ENCODE data around the gene GNAL. TPM values are rescaled to one million over a fixed set of nuclear protein-coding genes. Genes with fewer than 3 reads are reported as not detected.

The GNAL gene
- total and polyA plus RNA-seq, 7 donors: 0.90 to 30.8 (median 5.5) TPM

- DNase-seq (no peak), ATAC-seq (no peak)
- Histone ChIP-seq H3K9me3 (no peaks in the 10 kb centered on the region), H3K4me3 (no peak overlapping the region), H3K27ac (no peak overlapping the region), H3K27me3 (ENCODE audit: insufficient read depth in 3 of 3, low read length in 2 of 3) (peaks cover 0 to 18% (median 2%) of the 10 kb centered on the region in 3 donors), H3K36me3 (ENCODE audit: insufficient read depth in 1 of 2, low read depth in 1 of 2) (no peaks in the 10 kb centered on the region), H3K4me1 (no peaks in the 10 kb centered on the region)
- intact Hi-C loops (cut with DNase I): no loop called here
- 67 to 72% (median 71%) methylated on average over 10 of the region's 10 CpGs for WGBS, 3 donors
- no peak for TF ChIP-seq CTCF (IDR thresholded peaks at IDR 0.05)
These were observed 19.2 kb upstream of the GNAL start for GRCh38 chr18:11669948-11670275.

DNA sequence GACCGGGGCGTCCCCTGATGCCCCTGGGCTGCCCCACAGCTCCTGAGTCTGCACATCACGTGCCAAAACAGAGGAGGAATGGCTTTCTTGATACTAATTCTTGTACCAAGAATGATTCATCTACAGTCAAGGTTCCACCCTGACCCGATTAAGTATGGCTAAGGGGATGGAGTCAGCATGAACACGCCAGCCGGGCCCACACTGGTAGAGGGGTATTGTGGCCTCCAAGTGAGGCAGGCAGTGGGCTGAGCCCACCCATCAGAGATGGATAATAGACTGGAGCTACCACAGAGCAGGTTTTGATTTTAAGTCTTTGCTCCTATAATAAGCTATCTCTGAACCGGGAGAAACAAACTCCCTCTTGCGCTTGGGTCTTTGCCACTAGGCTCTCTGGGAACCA is 17.9 kb upstream of the GNAL start:
- Histone ChIP-seq H3K9me3 (no peaks in the 10 kb centered on the region), H3K27me3 (ENCODE audit: insufficient read depth in 3 of 3, low read length in 2 of 3) (peaks cover 0 to 27% (median 0%) of the 10 kb centered on the region in 3 donors), H3K4me1 (no peaks in the 10 kb centered on the region), H3K4me3 (no peak overlapping the region), H3K27ac (no peak overlapping the region), H3K36me3 (ENCODE audit: insufficient read depth in 1 of 2, low read depth in 1 of 2) (no peaks in the 10 kb centered on the region)
- ATAC-seq (no peak), DNase-seq (no peak)
- intact Hi-C loops (cut with DNase I): no loop called here
- 73 to 88% (median 83%) methylated on average over 8 of the region's 8 CpGs for WGBS, 3 donors
- no peak for TF ChIP-seq CTCF (IDR thresholded peaks at IDR 0.05)

GRCh38 chr18:11672198-11672597 is 16.9 kb upstream of the GNAL start:
- H3K36me3 ChIP-seq (ENCODE audit: insufficient read depth in 1 of 2, low read depth in 1 of 2): no peaks in the 10 kb centered on the region
- 83 to 87% (median 85%) methylated on average over 8 of the region's 8 CpGs for WGBS, 3 donors
- DNase-seq: no peak
- TF ChIP-seq CTCF (IDR thresholded peaks at IDR 0.05): no peak
- intact Hi-C loops (cut with DNase I): no loop called here
- no peaks in the 10 kb centered on the region for H3K4me1 ChIP-seq
- peaks cover 0 to 31% (median 0%) of the 10 kb centered on the region in 3 donors for H3K27me3 ChIP-seq (ENCODE audit: insufficient read depth in 3 of 3, low read length in 2 of 3)
- ATAC-seq: no peak
- H3K4me3 ChIP-seq: no peak overlapping the region
- no peaks in the 10 kb centered on the region for H3K9me3 ChIP-seq
- H3K27ac ChIP-seq: no peak overlapping the region

GRCh38 chr18:11672846-11673454 is 16.1 kb upstream of the GNAL start:
- Histone ChIP-seq H3K27ac (no peak overlapping the region), H3K27me3 (ENCODE audit: insufficient read depth in 3 of 3, low read length in 2 of 3) (peaks cover 0 to 36% (median 0%) of the 10 kb centered on the region in 3 donors), H3K4me3 (no peak overlapping the region), H3K4me1 (no peaks in the 10 kb centered on the region), H3K9me3 (no peaks in the 10 kb centered on the region), H3K36me3 (ENCODE audit: insufficient read depth in 1 of 2, low read depth in 1 of 2) (no peaks in the 10 kb centered on the region)
- DNase-seq (no peak), ATAC-seq (no peak)
- TF ChIP-seq CTCF (IDR thresholded peaks at IDR 0.05): no peak
- WGBS, 3 donors: 55 to 77% (median 60%) methylated on average over 8 of the region's 8 CpGs
- intact Hi-C loops (cut with DNase I): no loop called here

GRCh38 chr18:11673560-11673959 is 15.5 kb upstream of the GNAL start:
- WGBS, 3 donors: 57 to 67% (median 66%) methylated on average over 9 of the region's 9 CpGs
- H3K27me3 ChIP-seq (ENCODE audit: insufficient read depth in 3 of 3, low read length in 2 of 3): peaks cover 0 to 42% (median 0%) of the 10 kb centered on the region in 3 donors

More at GRCh38 chr18:11673560-11673959, 15.5 kb upstream of the GNAL start:
- Histone ChIP-seq H3K36me3 (ENCODE audit: insufficient read depth in 1 of 2, low read depth in 1 of 2) (no peaks in the 10 kb centered on the region), H3K27ac (no peak overlapping the region), H3K9me3 (no peaks in the 10 kb centered on the region), H3K4me1 (no peaks in the 10 kb centered on the region), H3K4me3 (no peak overlapping the region)
- intact Hi-C loops (cut with DNase I): no loop called here
- ATAC-seq: no peak
- TF ChIP-seq CTCF (IDR thresholded peaks at IDR 0.05): no peak
- DNase-seq: no peak

Measured in psoas muscle (tissue), 8 donors.